GM23338 (cell line): ENCODE data around the gene HLCS. TPM values are rescaled to one million over a fixed set of nuclear protein-coding genes. Genes with fewer than 3 reads are reported as not detected.

Experiments
- ATAC-seq: fragments of 200-7000 bp; cut with Tn5 transposase; 3 replicates; pipeline ENCODE4 v1.9.1; 2020
- DNase-seq: peaks from one replicate; pipeline ENCODE4 v3.0.0-alpha.2; 2015; ENCODE audit warnings: low spot score
- H2AFZ ChIP-seq: fragments of 200-600 bp; sonication (generic); 2 replicates; pipeline ENCODE4 v1.8.0; 2016; ENCODE audit warnings: antibody characterized with exemption, mild to moderate bottlenecking, moderate library complexity
- H3F3A ChIP-seq: fragments of 200-600 bp; sonication (generic); replicated peaks from 2 replicates; pipeline ENCODE4 v1.8.0; 2017; ENCODE audit warnings: antibody characterized with exemption, mixed run types, low read depth
- H3K27ac ChIP-seq: fragments of 200-600 bp; sonication (generic); 2 replicates; pipeline ENCODE4 v1.6.1; 2016; ENCODE audit warnings: low read depth
- H3K27me3 ChIP-seq: fragments of 200-600 bp; sonication (generic); 2 replicates; pipeline ENCODE4 v1.8.0; 2016; ENCODE audit warnings: mild to moderate bottlenecking, mixed run types, moderate library complexity; ENCODE audit not compliant: insufficient read depth
- H3K36me3 ChIP-seq: fragments of 200-600 bp; sonication (generic); 2 replicates; pipeline ENCODE4 v1.8.0; 2016; ENCODE audit warnings: mild to moderate bottlenecking; ENCODE audit not compliant: insufficient read depth
- H3K4me1 ChIP-seq: fragments of 200-600 bp; sonication (generic); 2 replicates; pipeline ENCODE4 v1.8.0; 2016; ENCODE audit warnings: mild to moderate bottlenecking, moderate library complexity; ENCODE audit not compliant: insufficient read depth
- H3K4me2 ChIP-seq: fragments of 200-600 bp; sonication (generic); 2 replicates; pipeline ENCODE4 v1.7.1; 2017; ENCODE audit warnings: mixed run types
- H3K4me3 ChIP-seq: fragments of 200-600 bp; sonication (generic); 2 replicates; pipeline ENCODE4 v1.6.1; 2016; ENCODE audit warnings: mixed run types
- H3K79me2 ChIP-seq: fragments of 200-600 bp; sonication (generic); replicated peaks from 2 replicates; pipeline ENCODE4 v1.8.0; 2017; ENCODE audit warnings: mild to moderate bottlenecking; ENCODE audit not compliant: insufficient read depth
- H3K9me2 ChIP-seq: fragments of 200-600 bp; sonication (generic); 2 replicates; pipeline ENCODE4 v1.8.0; 2017; ENCODE audit not compliant: insufficient read depth
- H4K20me1 ChIP-seq: fragments of 200-600 bp; sonication (generic); replicated peaks from 2 replicates; pipeline ENCODE4 v1.8.0; 2017; ENCODE audit warnings: mild to moderate bottlenecking; ENCODE audit not compliant: insufficient read depth
- H3K27ac Mint-ChIP-seq: 2 replicates; pipeline ENCODE4 v1.8.0; 2020; ENCODE audit warnings: inconsistent platforms, mild to moderate bottlenecking, moderate library complexity, mixed read lengths
- H3K27me3 Mint-ChIP-seq: 3 replicates; pipeline ENCODE4 v1.8.0; 2022; ENCODE audit warnings: low read depth, mild to moderate bottlenecking, moderate library complexity, mixed read lengths, inconsistent platforms; ENCODE audit not compliant: insufficient read depth, poor library complexity
- H3K36me3 Mint-ChIP-seq: 3 replicates; pipeline ENCODE4 v1.8.0; 2021; ENCODE audit warnings: low read depth, mild to moderate bottlenecking, inconsistent platforms, moderate library complexity, mixed read lengths
- H3K4me1 Mint-ChIP-seq: 3 replicates; pipeline ENCODE4 v1.8.0; 2020; ENCODE audit warnings: mild to moderate bottlenecking, inconsistent platforms, mixed read lengths
- H3K4me3 Mint-ChIP-seq: 3 replicates; pipeline ENCODE4 v1.8.0; 2021; ENCODE audit warnings: moderate library complexity, mild to moderate bottlenecking, inconsistent platforms, mixed read lengths
- H3K9me3 Mint-ChIP-seq: 3 replicates; pipeline ENCODE4 v1.8.0; 2020; ENCODE audit warnings: moderate library complexity, mild to moderate bottlenecking, inconsistent platforms, mixed read lengths
- CREB1 ChIP-seq: fragments of 250-450 bp; sonication (Bioruptor Pico); IDR thresholded peaks from 2 replicates; pipeline ENCODE4 v1.5.0; 2020; ENCODE audit warnings: low read depth, mild to moderate bottlenecking, moderate library complexity
- CTCF ChIP-seq, 2 experiments: fragments of 200-600 bp in 1 of 2; sonication (generic) in 1 of 2; conservative IDR thresholded peaks; 2 replicates each; pipeline versions ENCODE4 v1.5.1 to v1.6.1; 2016 to 2017; ENCODE audit warnings: antibody characterized with exemption in 2 of 2, low read depth in 2 of 2, mild to moderate bottlenecking in 2 of 2, moderate library complexity in 1 of 2
- ETS1 ChIP-seq: IDR thresholded peaks from 2 replicates; pipeline ENCODE4 v1.6.1; 2016; ENCODE audit warnings: antibody characterized with exemption
- EZH2 ChIP-seq: fragments of 200-600 bp; sonication (generic); IDR thresholded peaks from one replicate; pipeline ENCODE4 v1.8.0; 2017; ENCODE audit warnings: antibody characterized with exemption, mild to moderate bottlenecking, low read depth; ENCODE audit not compliant: unreplicated experiment
- EZH2phosphoT487 ChIP-seq: fragments of 200-600 bp; sonication (generic); IDR thresholded peaks from one replicate; pipeline ENCODE4 v1.8.1; 2018; ENCODE audit warnings: antibody characterized with exemption; ENCODE audit not compliant: unreplicated experiment
- JUNB ChIP-seq: IDR thresholded peaks from one replicate; pipeline ENCODE4 v1.6.1; 2016; ENCODE audit warnings: antibody characterized with exemption; ENCODE audit not compliant: unreplicated experiment
- NANOG ChIP-seq: IDR thresholded peaks from 2 replicates; pipeline ENCODE4 v1.6.1; 2016; ENCODE audit warnings: antibody characterized with exemption, borderline replicate concordance
- POLR2AphosphoS5 ChIP-seq: IDR thresholded peaks from 2 replicates; pipeline ENCODE4 v1.6.1; 2016; ENCODE audit warnings: antibody characterized with exemption, low read depth
- REST ChIP-seq: IDR thresholded peaks from one replicate; pipeline ENCODE4 v1.6.1; 2018; ENCODE audit warnings: antibody characterized with exemption; ENCODE audit not compliant: unreplicated experiment
- STAT1 ChIP-seq: IDR thresholded peaks from one replicate; pipeline ENCODE4 v1.6.1; 2016; ENCODE audit warnings: antibody characterized with exemption; ENCODE audit not compliant: unreplicated experiment
- ZNF114 ChIP-seq: fragments of 250-450 bp; sonication (Bioruptor Pico); IDR thresholded peaks from 2 replicates; pipeline ENCODE4 v1.5.0; 2020; ENCODE audit warnings: mild to moderate bottlenecking, moderate library complexity
- ZNF331 ChIP-seq: fragments of 250-450 bp; sonication (Bioruptor Pico); IDR thresholded peaks from 2 replicates; pipeline ENCODE4 v1.5.0; 2020; ENCODE audit warnings: low read depth, mild to moderate bottlenecking, moderate library complexity
- ZNF462 ChIP-seq: fragments of 250-450 bp; sonication (Bioruptor Pico); IDR thresholded peaks from 2 replicates; pipeline ENCODE4 v1.5.0; 2020; ENCODE audit warnings: mild to moderate bottlenecking, moderate library complexity
- polyA plus RNA-seq: library from polyadenylated mRNA; unstranded; fragments of >200 nt; fragmentation: Nextera tagmentation; extraction: Ambion mirVana; gene quantifications from 2 replicates; pipeline ENCODE4 v1.2.1, GENCODE V29; 2016
- total RNA-seq: library from RNA; depleted of rRNA; stranded (reverse); fragments of >200 nt; shearing (Covaris generic); gene quantifications from 2 replicates; pipeline ENCODE4 v1.2.3, GENCODE V29; 2014

HLCS gene
- total and polyA plus RNA-seq, 2 experiments from 2014 or later = 6.1 to 14.7 TPM

- Mint-ChIP-seq H3K27ac (no peak overlapping the region), H3K4me1 (peaks cover 8% of the 10 kb centered on the region), H3K9me3 (no peaks in the 10 kb centered on the region), H3K27me3 (peaks cover 7% of the 10 kb centered on the region), H3K4me3 (no peak overlapping the region), H3K36me3 (no peaks in the 10 kb centered on the region)
- Histone ChIP-seq H2AFZ (no peak overlapping the region), H3K4me2 (no peak overlapping the region), H3K27me3 (no peaks in the 10 kb centered on the region), H3K36me3 (no peaks in the 10 kb centered on the region), H3K4me3 (no peak overlapping the region), H3K79me2 (no peaks in the 10 kb centered on the region), H3K4me1 (no peaks in the 10 kb centered on the region; the same call in 1 of the 2 replicates), H3K27ac (no peak overlapping the region), H4K20me1 (no peaks in the 10 kb centered on the region), H3K9me2 (no peaks in the 10 kb centered on the region), H3F3A (no peaks in the 10 kb centered on the region)
- ATAC-seq = no peak
- no peak for TF ChIP-seq STAT1
- no peak for TF ChIP-seq REST
- TF ChIP-seq ZNF462 (CRISPR knock-in tag) = no peak
- TF ChIP-seq JUNB = no peak
- TF ChIP-seq ZNF114 = no peak
- TF ChIP-seq NANOG = no peak
- TF ChIP-seq EZH2 = no peak
- TF ChIP-seq ETS1 = no peak
- no peak for TF ChIP-seq POLR2AphosphoS5
- no peak for TF ChIP-seq CREB1 (CRISPR knock-in tag)
- no peak for TF ChIP-seq ZNF331 (CRISPR knock-in tag)
- TF ChIP-seq CTCF (conservative IDR thresholded peaks at IDR 0.05; ENCODE audit: low read depth in 2 of 2) = no peak
- TF ChIP-seq EZH2phosphoT487 = no peak
- DNase-seq = no peak
Measured at GRCh38 chr21:36735724-36736320, 230.6 kb downstream of the HLCS start.
